Esophagus muscularis mucosa (tissue), 4 donors: ENCODE data around the gene CLCN6.

ENCODE experiments used
- EP300 ChIP-seq: sonication (generic); formaldehyde crosslinking; IDR thresholded peaks from one replicate; pipeline ENCODE4 v1.6.1; 2017; ENCODE audit warnings: antibody characterized with exemption
- POLR2A ChIP-seq: fragments of 450-650 bp; IDR thresholded peaks from one replicate; pipeline ENCODE4 v1.6.1; 2017; ENCODE audit warnings: antibody characterized with exemption, moderate library complexity, mild to moderate bottlenecking, low read depth
- POLR2AphosphoS5 ChIP-seq, 2 donors: sonication (generic); formaldehyde crosslinking; IDR thresholded peaks; one replicate each; pipeline ENCODE4 v1.6.1; 2017; ENCODE audit warnings: antibody characterized with exemption in 2 of 2
- TF ChIP-seq, protein P1 (sequence below), 3 experiments: fragments of 200-600 bp in 2 of 3; fragments of 450-650 bp in 1 of 3; sonication (generic) in 2 of 3; IDR thresholded peaks; one replicate each; pipeline ENCODE4 v1.5.1; 2017 to 2019; ENCODE audit warnings: antibody characterized with exemption in 3 of 3, mild to moderate bottlenecking in 2 of 3, moderate library complexity in 1 of 3

- TF ChIP-seq, protein P1, sequence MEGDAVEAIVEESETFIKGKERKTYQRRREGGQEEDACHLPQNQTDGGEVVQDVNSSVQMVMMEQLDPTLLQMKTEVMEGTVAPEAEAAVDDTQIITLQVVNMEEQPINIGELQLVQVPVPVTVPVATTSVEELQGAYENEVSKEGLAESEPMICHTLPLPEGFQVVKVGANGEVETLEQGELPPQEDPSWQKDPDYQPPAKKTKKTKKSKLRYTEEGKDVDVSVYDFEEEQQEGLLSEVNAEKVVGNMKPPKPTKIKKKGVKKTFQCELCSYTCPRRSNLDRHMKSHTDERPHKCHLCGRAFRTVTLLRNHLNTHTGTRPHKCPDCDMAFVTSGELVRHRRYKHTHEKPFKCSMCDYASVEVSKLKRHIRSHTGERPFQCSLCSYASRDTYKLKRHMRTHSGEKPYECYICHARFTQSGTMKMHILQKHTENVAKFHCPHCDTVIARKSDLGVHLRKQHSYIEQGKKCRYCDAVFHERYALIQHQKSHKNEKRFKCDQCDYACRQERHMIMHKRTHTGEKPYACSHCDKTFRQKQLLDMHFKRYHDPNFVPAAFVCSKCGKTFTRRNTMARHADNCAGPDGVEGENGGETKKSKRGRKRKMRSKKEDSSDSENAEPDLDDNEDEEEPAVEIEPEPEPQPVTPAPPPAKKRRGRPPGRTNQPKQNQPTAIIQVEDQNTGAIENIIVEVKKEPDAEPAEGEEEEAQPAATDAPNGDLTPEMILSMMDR (IDR thresholded peaks at IDR 0.05): no peak
- TF ChIP-seq POLR2AphosphoS5 (IDR thresholded peaks at IDR 0.05) (no peak), POLR2A (no peak), EP300 (no peak)
Observed at GRCh38 chr1:11878081-11878890, 72.3 kb downstream of the CLCN6 start.
